Endodermal cell (in vitro differentiated cells): Measurements from ENCODE around the gene TBL1X. TPM values are rescaled to one million over a fixed set of nuclear protein-coding genes. Genes with fewer than 3 reads are reported as not detected.

ENCODE experiments used
- DNase-seq: peaks from one replicate; pipeline ENCODE4 v3.0.0-alpha.2; 2017
- H3K27ac ChIP-seq: 2 replicates; pipeline ENCODE4 v1.5.1; 2013; ENCODE audit warnings: mild to moderate bottlenecking, low read depth, low read length, moderate library complexity
- H3K27me3 ChIP-seq: 2 replicates; pipeline ENCODE4 v1.6.1; 2013; ENCODE audit warnings: mild to moderate bottlenecking, low read length, moderate library complexity; ENCODE audit not compliant: insufficient read depth, control insufficient read depth, poor library complexity, severe bottlenecking
- H3K36me3 ChIP-seq: 2 replicates; pipeline ENCODE4 v1.7.0; 2013; ENCODE audit warnings: mild to moderate bottlenecking, low read length, moderate library complexity; ENCODE audit not compliant: control insufficient read depth, insufficient read depth
- H3K4me1 ChIP-seq: one replicate; pipeline ENCODE4 v1.7.0; 2013; ENCODE audit warnings: low read length; ENCODE audit not compliant: control insufficient read depth, insufficient read depth
- H3K4me3 ChIP-seq: 2 replicates; pipeline ENCODE4 v1.5.1; 2013; ENCODE audit warnings: mild to moderate bottlenecking, low read length, moderate library complexity
- H3K9ac ChIP-seq: 2 replicates; pipeline ENCODE4 v1.6.1; 2013; ENCODE audit warnings: mild to moderate bottlenecking, low read length, moderate library complexity; ENCODE audit not compliant: poor library complexity, severe bottlenecking; ENCODE audit errors: extremely low read depth
- H3K9me3 ChIP-seq: 2 replicates; pipeline ENCODE4 v1.6.1; 2013; ENCODE audit warnings: mild to moderate bottlenecking, low read length, moderate library complexity; ENCODE audit not compliant: control insufficient read depth
- H3K27ac Mint-ChIP-seq: 2 replicates; pipeline ENCODE4 v1.8.0; 2020; ENCODE audit warnings: mixed read lengths
- H3K27me3 Mint-ChIP-seq: 2 replicates; pipeline ENCODE4 v1.8.0; 2021; ENCODE audit warnings: mild to moderate bottlenecking, mixed read lengths; ENCODE audit not compliant: insufficient read depth
- H3K36me3 Mint-ChIP-seq: 2 replicates; pipeline ENCODE4 v1.8.0; 2020; ENCODE audit warnings: low read depth, mixed read lengths
- H3K4me1 Mint-ChIP-seq: 2 replicates; pipeline ENCODE4 v1.8.0; 2020; ENCODE audit warnings: mixed read lengths
- H3K4me3 Mint-ChIP-seq: 2 replicates; pipeline ENCODE4 v1.8.0; 2020; ENCODE audit warnings: mild to moderate bottlenecking, moderate library complexity, mixed read lengths
- H3K9me3 Mint-ChIP-seq: 2 replicates; pipeline ENCODE4 v1.8.0; 2020; ENCODE audit warnings: mild to moderate bottlenecking, mixed read lengths
- CTCF ChIP-seq: fragments of 200-600 bp; sonication (generic); conservative IDR thresholded peaks from 2 replicates; pipeline ENCODE4 v1.5.0; 2021; ENCODE audit warnings: antibody characterized with exemption, mild to moderate bottlenecking
- WGBS, 2 experiments: methylation state at CpG; one replicate each; pipeline versions ENCODE4 v1.1.5 to v1.1.7; 2013; ENCODE audit warnings: missing lambda C conversion rate in 2 of 2, mixed read lengths in 1 of 2; ENCODE audit not compliant: insufficient coverage in 1 of 2, insufficient read length in 1 of 2; 5-methylcytosine and 5-hydroxymethylcytosine counted together
- total RNA-seq, 2 donors: library from RNA; stranded (reverse); fragmentation: NEBNext Ultra II Directional in 1 of 2; extraction: Animal tissue kit (Norgen Biotek cat#: 25700) in 1 of 2; gene quantifications; 2 replicates in 1 of 2; 3 replicates in 1 of 2; pipeline ENCODE4 v1.2.1, GENCODE V29; 2021

TBL1X gene
- total RNA-seq, 2 donors from 2014 or later, result 19.1 to 24.1 TPM

- peaks cover 10% of the 10 kb centered on the region for H3K36me3 Mint-ChIP-seq
- no peak overlapping the region for H3K27ac Mint-ChIP-seq
- no peak overlapping the region for H3K4me3 ChIP-seq
- no peaks in the 10 kb centered on the region for H3K36me3 ChIP-seq
- H3K9ac ChIP-seq, result no peak overlapping the region
- TF ChIP-seq CTCF, result no peak
- no peaks in the 10 kb centered on the region for H3K27me3 Mint-ChIP-seq
- no peak overlapping the region for H3K4me3 Mint-ChIP-seq
- no peaks in the 10 kb centered on the region for H3K9me3 ChIP-seq
- WGBS, 2 experiments, result 85% methylated on average over 2 of the region's 3 CpGs; no CpG with 5 or more reads in 1 of the 2 experiments
- no peaks in the 10 kb centered on the region for H3K4me1 ChIP-seq
- H3K27ac ChIP-seq, result no peak overlapping the region
- peaks cover 12% of the 10 kb centered on the region for H3K4me1 Mint-ChIP-seq
- H3K9me3 Mint-ChIP-seq, result peaks cover 57% of the 10 kb centered on the region
- H3K27me3 ChIP-seq, result no peaks in the 10 kb centered on the region
- DNase-seq, result no peak
Measured at GRCh38 chrX:9476810-9477575, 12.1 kb downstream of the TBL1X start.

- Histone ChIP-seq H3K27me3 (no peaks in the 10 kb centered on the region), H3K4me1 (no peaks in the 10 kb centered on the region), H3K27ac (no peak overlapping the region), H3K4me3 (no peak overlapping the region), H3K9ac (no peak overlapping the region), H3K36me3 (no peaks in the 10 kb centered on the region), H3K9me3 (no peaks in the 10 kb centered on the region)
- H3K4me3 Mint-ChIP-seq, result no peak overlapping the region
- DNase-seq, result no peak
- no peak for TF ChIP-seq CTCF
- H3K9me3 Mint-ChIP-seq, result peaks cover 63% of the 10 kb centered on the region
- 83% methylated on average over 2 of the region's 2 CpGs; no CpG with 5 or more reads in 1 of the 2 experiments for WGBS, 2 experiments
- no peaks in the 10 kb centered on the region for H3K27me3 Mint-ChIP-seq
- no peak overlapping the region for H3K27ac Mint-ChIP-seq
- peaks cover 20% of the 10 kb centered on the region for H3K4me1 Mint-ChIP-seq
- peaks cover 13% of the 10 kb centered on the region for H3K36me3 Mint-ChIP-seq
Measured at GRCh38 chrX:9482408-9482807, 17.6 kb downstream of the TBL1X start.

DNA sequence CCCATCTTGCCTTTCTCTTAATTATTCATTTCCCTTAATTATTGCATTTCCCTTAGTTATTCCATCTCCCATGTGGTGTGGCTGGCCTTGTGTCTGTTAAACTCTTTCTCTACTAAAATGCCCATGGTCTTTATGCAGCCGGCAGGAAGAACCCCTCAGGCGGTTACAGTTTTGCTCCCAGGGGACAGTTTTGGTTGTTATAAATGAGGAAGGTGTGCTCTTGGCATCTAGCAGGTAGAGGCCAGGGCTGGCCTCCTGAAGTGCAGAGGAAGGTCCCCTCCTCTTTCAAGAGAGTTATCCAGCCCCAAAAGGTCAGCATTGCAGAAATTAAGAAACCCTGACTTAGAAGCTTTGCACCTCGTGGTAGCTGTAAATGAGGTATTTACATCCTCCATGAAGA lies 18.0 kb downstream of the TBL1X start:
- 67% methylated on average over 3 of the region's 3 CpGs; no CpG with 5 or more reads in 1 of the 2 experiments for WGBS, 2 experiments
- DNase-seq, result no peak
- Histone ChIP-seq H3K27me3 (no peaks in the 10 kb centered on the region), H3K9me3 (no peaks in the 10 kb centered on the region), H3K4me1 (no peaks in the 10 kb centered on the region), H3K9ac (no peak overlapping the region), H3K4me3 (no peak overlapping the region), H3K36me3 (no peaks in the 10 kb centered on the region), H3K27ac (no peak overlapping the region)
- H3K27me3 Mint-ChIP-seq, result no peaks in the 10 kb centered on the region
- H3K27ac Mint-ChIP-seq, result no peak overlapping the region
- H3K36me3 Mint-ChIP-seq, result peaks cover 13% of the 10 kb centered on the region
- H3K4me3 Mint-ChIP-seq, result no peak overlapping the region
- peaks cover 16% of the 10 kb centered on the region for H3K4me1 Mint-ChIP-seq
- H3K9me3 Mint-ChIP-seq, result peaks cover 63% of the 10 kb centered on the region
- TF ChIP-seq CTCF, result no peak
